ENCODE measurements around the gene LRRC71.
A peak's percentile ranks its signal among the peaks of the same experiment; 100 is the strongest.

Gene LRRC71

DNA sequence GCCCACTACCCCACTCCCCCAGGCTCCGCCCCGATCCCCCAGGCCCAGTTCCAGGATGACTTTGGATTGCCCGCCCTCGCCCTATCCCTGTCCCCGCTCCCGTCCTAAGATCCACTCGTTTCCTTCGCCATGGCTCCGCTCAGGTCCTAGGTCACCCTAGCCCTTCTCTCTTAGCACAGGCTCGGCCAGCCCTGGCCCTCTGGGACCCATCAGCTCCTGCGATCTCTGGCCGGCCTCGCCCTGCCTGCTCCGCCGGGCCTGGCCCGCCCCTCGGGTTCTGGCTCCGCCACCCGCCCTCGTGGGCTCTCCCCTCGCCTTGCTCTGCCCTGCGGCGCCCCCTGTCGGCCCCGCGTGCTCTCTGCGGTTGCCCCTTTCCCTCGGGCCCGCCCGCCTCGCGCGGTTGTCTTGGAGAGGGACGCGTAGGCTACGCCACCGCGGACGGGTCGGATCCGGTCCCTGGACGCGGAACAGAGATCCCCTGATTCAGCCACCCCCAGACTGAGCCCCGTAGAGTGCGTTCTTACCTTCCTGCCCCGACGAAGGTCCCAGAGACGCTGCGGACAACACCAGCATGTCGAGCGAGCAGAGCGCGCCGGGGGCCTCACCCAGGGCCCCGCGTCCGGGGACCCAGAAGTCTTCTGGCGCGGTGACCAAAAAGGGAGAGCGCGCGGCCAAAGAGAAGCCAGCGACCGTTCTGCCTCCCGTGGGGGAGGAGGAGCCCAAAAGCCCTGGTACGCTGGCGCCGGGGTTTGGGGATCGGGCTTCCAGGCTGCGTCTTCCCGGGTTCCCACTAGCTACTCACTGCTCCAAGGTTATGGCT, at the start of gene LRRC71:
Gene LRRC71, plus strand, starts transcription at position 400 of the 820 bp plus-strand sequence. Its CDS starts 172 bp downstream, at position 572.
- H3K9ac ChIP-seq (ENCODE audit: low read length) = no peak within 1 kb of the TSS
- no peak within 1 kb of the TSS for H3K27ac ChIP-seq (ENCODE audit: low read depth, low read length)
- H3K4me3 ChIP-seq (ENCODE audit: low read length) = peak within 1 kb of the TSS; percentile 30
- no peaks in the 10 kb centered on the region for H3K4me1 ChIP-seq (ENCODE audit: control insufficient read depth, insufficient read depth, low read length)
- peaks cover 44% of the 10 kb centered on the region for H3K27me3 ChIP-seq (ENCODE audit: control insufficient read depth, insufficient read depth, low read length)
- H3K36me3 ChIP-seq (ENCODE audit: control insufficient read depth, insufficient read depth, low read length) = no peaks in the 10 kb centered on the region

- Histone ChIP-seq H3K4me3 (ENCODE audit: low read length) (no peak overlapping the region), H3K36me3 (ENCODE audit: control insufficient read depth, insufficient read depth, low read length) (no peaks in the 10 kb centered on the region), H3K4me1 (ENCODE audit: control insufficient read depth, insufficient read depth, low read length) (no peaks in the 10 kb centered on the region), H3K9ac (ENCODE audit: low read length) (no peak overlapping the region), H3K27me3 (ENCODE audit: control insufficient read depth, insufficient read depth, low read length) (no peaks in the 10 kb centered on the region), H3K27ac (ENCODE audit: low read depth, low read length) (no peak overlapping the region)
Measured at GRCh38 chr1:156873659-156874058, 46.8 kb upstream of the LRRC71 start.

GRCh38 chr1:156874142-156874541, 46.3 kb upstream of the LRRC71 start:
- no peak overlapping the region for H3K9ac ChIP-seq (ENCODE audit: low read length)
- H3K27ac ChIP-seq (ENCODE audit: low read depth, low read length) = no peak overlapping the region
- H3K27me3 ChIP-seq (ENCODE audit: control insufficient read depth, insufficient read depth, low read length) = peaks cover 2% of the 10 kb centered on the region
- no peaks in the 10 kb centered on the region for H3K4me1 ChIP-seq (ENCODE audit: control insufficient read depth, insufficient read depth, low read length)
- no peaks in the 10 kb centered on the region for H3K36me3 ChIP-seq (ENCODE audit: control insufficient read depth, insufficient read depth, low read length)
- no peak overlapping the region for H3K4me3 ChIP-seq (ENCODE audit: low read length)

DNA sequence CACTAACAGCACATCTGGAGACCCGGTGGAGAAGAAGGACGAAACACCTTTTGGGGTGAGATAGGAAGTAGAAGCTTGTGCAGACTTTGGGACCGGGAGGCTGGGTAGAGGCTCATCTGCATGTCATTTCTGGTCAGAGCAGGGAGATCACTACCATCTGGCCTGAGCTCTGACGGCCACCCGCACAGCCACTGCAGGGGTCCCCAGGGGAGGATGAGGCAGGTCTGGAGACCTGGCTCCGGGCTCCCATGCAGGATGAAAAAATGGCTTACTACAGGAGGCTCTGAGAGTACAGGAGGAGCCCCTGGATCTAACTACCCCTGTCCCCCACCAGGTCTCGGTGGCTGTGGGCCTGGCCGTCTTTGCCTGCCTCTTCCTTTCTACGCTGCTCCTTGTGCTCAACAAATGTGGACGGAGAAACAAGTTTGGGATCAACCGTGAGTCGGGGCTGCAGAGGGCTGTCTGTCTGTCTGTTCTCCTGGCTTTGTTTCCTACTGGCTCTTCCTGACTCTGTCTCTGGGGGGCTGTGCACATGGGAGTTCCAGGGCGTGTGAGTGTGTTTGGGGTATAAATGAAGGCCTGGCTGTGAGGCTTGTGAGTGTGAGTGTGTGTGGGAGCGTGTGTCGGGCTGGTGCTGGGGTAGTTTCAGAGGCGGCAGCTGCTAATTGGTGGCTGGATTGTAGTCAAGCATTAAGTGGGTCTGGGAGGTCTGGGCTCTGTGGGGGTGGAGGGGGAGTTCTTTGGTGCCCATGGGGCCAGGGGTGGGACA, 45.7 kb upstream of the LRRC71 start:
- no peaks in the 10 kb centered on the region for H3K36me3 ChIP-seq (ENCODE audit: control insufficient read depth, insufficient read depth, low read length)
- H3K27ac ChIP-seq (ENCODE audit: low read depth, low read length) = no peak overlapping the region
- peaks cover 2% of the 10 kb centered on the region for H3K27me3 ChIP-seq (ENCODE audit: control insufficient read depth, insufficient read depth, low read length)
- no peak overlapping the region for H3K4me3 ChIP-seq (ENCODE audit: low read length)
- no peak overlapping the region for H3K9ac ChIP-seq (ENCODE audit: low read length)
- H3K4me1 ChIP-seq (ENCODE audit: control insufficient read depth, insufficient read depth, low read length) = no peaks in the 10 kb centered on the region

DNA sequence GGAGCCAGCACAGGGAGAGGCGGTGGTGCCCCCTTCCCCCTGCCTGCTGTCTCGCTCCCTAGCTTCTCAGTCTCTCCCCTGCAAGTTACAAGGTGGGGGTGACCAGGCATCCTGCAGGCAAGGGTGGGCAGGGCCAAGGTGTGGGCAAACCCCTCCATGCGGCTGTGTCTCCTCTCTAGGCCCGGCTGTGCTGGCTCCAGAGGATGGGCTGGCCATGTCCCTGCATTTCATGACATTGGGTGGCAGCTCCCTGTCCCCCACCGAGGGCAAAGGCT, 45.2 kb upstream of the LRRC71 start:
- Histone ChIP-seq H3K9ac (ENCODE audit: low read length) (no peak overlapping the region), H3K27ac (ENCODE audit: low read depth, low read length) (no peak overlapping the region), H3K4me1 (ENCODE audit: control insufficient read depth, insufficient read depth, low read length) (no peaks in the 10 kb centered on the region), H3K27me3 (ENCODE audit: control insufficient read depth, insufficient read depth, low read length) (peaks cover 6% of the 10 kb centered on the region), H3K4me3 (ENCODE audit: low read length) (no peak overlapping the region), H3K36me3 (ENCODE audit: control insufficient read depth, insufficient read depth, low read length) (no peaks in the 10 kb centered on the region)

DNA sequence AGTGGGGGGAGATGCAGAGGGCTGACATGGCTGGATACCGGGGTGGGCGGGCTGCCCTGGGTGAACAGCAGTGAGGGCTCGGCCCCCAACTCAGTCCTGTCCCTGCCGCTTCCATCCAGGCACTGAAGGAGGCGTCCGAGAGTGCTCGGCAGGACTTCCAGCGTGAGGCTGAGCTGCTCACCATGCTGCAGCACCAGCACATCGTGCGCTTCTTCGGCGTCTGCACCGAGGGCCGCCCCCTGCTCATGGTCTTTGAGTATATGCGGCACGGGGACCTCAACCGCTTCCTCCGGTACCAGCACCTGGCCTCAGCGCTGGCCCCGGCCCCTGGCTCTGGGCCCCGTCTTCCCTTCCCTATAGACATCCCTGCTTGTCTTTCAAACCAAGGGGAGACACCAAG, 44.2 kb upstream of the LRRC71 start:
- Histone ChIP-seq H3K27ac (ENCODE audit: low read depth, low read length) (no peak overlapping the region), H3K36me3 (ENCODE audit: control insufficient read depth, insufficient read depth, low read length) (no peaks in the 10 kb centered on the region), H3K9ac (ENCODE audit: low read length) (no peak overlapping the region), H3K4me1 (ENCODE audit: control insufficient read depth, insufficient read depth, low read length) (no peaks in the 10 kb centered on the region), H3K27me3 (ENCODE audit: control insufficient read depth, insufficient read depth, low read length) (peaks cover 6% of the 10 kb centered on the region), H3K4me3 (ENCODE audit: low read length) (no peak overlapping the region)

- H3K36me3 ChIP-seq (ENCODE audit: control insufficient read depth, insufficient read depth, low read length) = no peaks in the 10 kb centered on the region
- no peaks in the 10 kb centered on the region for H3K4me1 ChIP-seq (ENCODE audit: control insufficient read depth, insufficient read depth, low read length)
- H3K4me3 ChIP-seq (ENCODE audit: low read length) = no peak overlapping the region
- H3K27ac ChIP-seq (ENCODE audit: low read depth, low read length) = no peak overlapping the region
- peaks cover 8% of the 10 kb centered on the region for H3K27me3 ChIP-seq (ENCODE audit: control insufficient read depth, insufficient read depth, low read length)
- H3K9ac ChIP-seq (ENCODE audit: low read length) = no peak overlapping the region
Measured at GRCh38 chr1:156877433-156878170, 42.8 kb upstream of the LRRC71 start.

DNA sequence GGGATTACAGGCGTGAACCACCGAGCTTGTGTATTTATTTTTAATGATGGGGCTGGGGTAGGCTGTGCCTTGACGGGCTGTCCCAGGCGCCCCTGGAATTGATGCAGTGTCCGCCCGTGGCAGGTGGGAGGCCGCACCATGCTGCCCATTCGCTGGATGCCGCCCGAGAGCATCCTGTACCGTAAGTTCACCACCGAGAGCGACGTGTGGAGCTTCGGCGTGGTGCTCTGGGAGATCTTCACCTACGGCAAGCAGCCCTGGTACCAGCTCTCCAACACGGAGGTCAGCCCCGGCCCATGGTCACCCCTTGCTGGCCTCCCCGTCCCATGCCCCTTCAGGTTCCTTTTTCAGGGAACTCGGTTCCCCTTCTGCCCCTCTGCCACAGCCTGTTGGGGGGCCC, 40.6 kb upstream of the LRRC71 start:
- H3K4me1 ChIP-seq (ENCODE audit: control insufficient read depth, insufficient read depth, low read length) = no peaks in the 10 kb centered on the region
- H3K27ac ChIP-seq (ENCODE audit: low read depth, low read length) = no peak overlapping the region
- no peak overlapping the region for H3K9ac ChIP-seq (ENCODE audit: low read length)
- peaks cover 11% of the 10 kb centered on the region for H3K27me3 ChIP-seq (ENCODE audit: control insufficient read depth, insufficient read depth, low read length)
- no peak overlapping the region for H3K4me3 ChIP-seq (ENCODE audit: low read length)
- H3K36me3 ChIP-seq (ENCODE audit: control insufficient read depth, insufficient read depth, low read length) = no peaks in the 10 kb centered on the region

DNA sequence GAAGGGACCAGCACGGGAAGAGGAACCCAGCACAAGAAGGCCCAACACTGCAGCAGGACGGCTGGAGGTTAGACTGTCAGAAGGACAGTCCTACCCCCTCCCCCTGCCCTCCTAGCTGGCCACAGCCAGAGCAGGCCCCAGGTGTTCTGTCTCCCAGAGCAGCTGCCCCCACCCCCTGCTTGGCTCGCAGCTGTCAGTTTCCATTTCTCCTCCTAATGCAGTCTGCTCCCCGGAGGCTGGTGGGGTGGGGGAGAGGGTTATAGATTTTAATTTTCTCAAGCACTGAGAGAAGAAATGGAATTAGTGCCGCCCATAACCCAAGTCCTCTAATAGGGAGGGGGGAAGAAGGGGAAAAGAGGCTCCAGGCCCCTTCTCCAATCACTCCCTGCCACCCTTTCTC, 40.0 kb upstream of the LRRC71 start:
- Histone ChIP-seq H3K36me3 (ENCODE audit: control insufficient read depth, insufficient read depth, low read length) (no peaks in the 10 kb centered on the region), H3K27me3 (ENCODE audit: control insufficient read depth, insufficient read depth, low read length) (peaks cover 11% of the 10 kb centered on the region), H3K4me3 (ENCODE audit: low read length) (no peak overlapping the region), H3K27ac (ENCODE audit: low read depth, low read length) (no peak overlapping the region), H3K9ac (ENCODE audit: low read length) (no peak overlapping the region), H3K4me1 (ENCODE audit: control insufficient read depth, insufficient read depth, low read length) (no peaks in the 10 kb centered on the region)

DNA sequence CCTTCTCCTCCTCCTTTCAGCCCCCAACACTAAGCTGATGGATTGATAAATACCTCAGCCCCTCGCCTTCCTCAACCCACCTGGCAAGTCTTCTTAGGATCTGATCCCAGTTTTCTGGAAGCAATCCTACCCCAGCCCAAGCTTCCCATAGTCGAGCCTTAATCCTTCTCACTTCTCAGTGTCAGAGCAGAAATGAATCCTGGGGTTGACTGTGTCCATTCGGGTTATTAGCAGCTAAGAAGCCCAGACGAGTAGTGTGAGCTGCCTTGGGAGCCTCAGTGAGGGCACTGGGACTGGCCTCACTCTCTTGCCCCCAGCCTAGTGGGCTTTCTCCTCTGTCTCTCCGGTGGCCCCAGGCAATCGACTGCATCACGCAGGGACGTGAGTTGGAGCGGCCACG, 39.3 kb upstream of the LRRC71 start:
- H3K4me3 ChIP-seq (ENCODE audit: low read length) = no peak overlapping the region
- peaks cover 11% of the 10 kb centered on the region for H3K27me3 ChIP-seq (ENCODE audit: control insufficient read depth, insufficient read depth, low read length)
- H3K36me3 ChIP-seq (ENCODE audit: control insufficient read depth, insufficient read depth, low read length) = no peaks in the 10 kb centered on the region
- no peaks in the 10 kb centered on the region for H3K4me1 ChIP-seq (ENCODE audit: control insufficient read depth, insufficient read depth, low read length)
- no peak overlapping the region for H3K27ac ChIP-seq (ENCODE audit: low read depth, low read length)
- no peak overlapping the region for H3K9ac ChIP-seq (ENCODE audit: low read length)

DNA sequence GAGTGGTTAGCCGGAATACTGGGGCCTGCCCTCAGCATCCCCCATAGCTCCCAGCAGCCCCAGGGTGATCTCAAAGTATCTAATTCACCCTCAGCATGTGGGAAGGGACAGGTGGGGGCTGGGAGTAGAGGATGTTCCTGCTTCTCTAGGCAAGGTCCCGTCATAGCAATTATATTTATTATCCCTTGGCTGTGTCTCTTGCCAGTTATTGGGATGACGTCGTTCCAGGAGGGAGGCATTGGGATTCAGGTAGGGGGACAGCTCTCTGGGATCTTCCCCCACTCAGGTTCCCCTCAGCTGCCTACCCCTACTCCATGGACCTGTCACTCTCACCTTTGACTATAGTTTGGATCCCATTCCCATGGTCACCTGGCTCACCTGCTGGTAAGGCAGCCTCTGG, 38.8 kb upstream of the LRRC71 start:
- peaks cover 11% of the 10 kb centered on the region for H3K27me3 ChIP-seq (ENCODE audit: control insufficient read depth, insufficient read depth, low read length)
- H3K27ac ChIP-seq (ENCODE audit: low read depth, low read length) = no peak overlapping the region
- no peaks in the 10 kb centered on the region for H3K36me3 ChIP-seq (ENCODE audit: control insufficient read depth, insufficient read depth, low read length)
- no peak overlapping the region for H3K9ac ChIP-seq (ENCODE audit: low read length)
- no peak overlapping the region for H3K4me3 ChIP-seq (ENCODE audit: low read length)
- H3K4me1 ChIP-seq (ENCODE audit: control insufficient read depth, insufficient read depth, low read length) = no peaks in the 10 kb centered on the region

DNA sequence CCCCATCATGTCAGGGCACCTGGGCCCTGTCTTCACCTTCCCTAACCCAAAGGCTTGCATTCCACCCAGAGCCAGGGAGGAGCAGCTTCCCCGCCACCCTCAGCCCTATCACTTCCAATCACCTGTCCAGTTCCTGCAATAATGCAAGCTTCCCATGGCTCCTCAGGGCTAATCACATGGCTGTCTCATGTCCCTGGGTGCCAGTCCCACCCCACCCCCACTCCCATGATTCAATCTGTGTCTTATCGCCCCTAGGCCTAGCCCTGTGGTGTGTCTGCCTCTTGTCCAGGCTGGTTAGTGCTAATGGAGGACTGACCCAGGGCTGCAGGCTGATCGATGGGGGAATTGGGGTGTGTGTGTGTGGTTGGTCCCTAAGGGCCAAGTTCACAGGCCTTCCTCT, 37.9 kb upstream of the LRRC71 start:
- peaks cover 11% of the 10 kb centered on the region for H3K27me3 ChIP-seq (ENCODE audit: control insufficient read depth, insufficient read depth, low read length)

More for the DNA sequence above, 37.9 kb upstream of the LRRC71 start:
- no peak overlapping the region for H3K9ac ChIP-seq (ENCODE audit: low read length)
- no peak overlapping the region for H3K4me3 ChIP-seq (ENCODE audit: low read length)
- H3K27ac ChIP-seq (ENCODE audit: low read depth, low read length) = no peak overlapping the region
- no peaks in the 10 kb centered on the region for H3K4me1 ChIP-seq (ENCODE audit: control insufficient read depth, insufficient read depth, low read length)
- no peaks in the 10 kb centered on the region for H3K36me3 ChIP-seq (ENCODE audit: control insufficient read depth, insufficient read depth, low read length)

Measured in rectal smooth muscle tissue (tissue), 1 donor.